Left cardiac atrium (tissue), 4 donors: ENCODE results near the gene IGSF10. TPM values are rescaled to one million over a fixed set of nuclear protein-coding genes. Genes with fewer than 3 reads are reported as not detected.

Source experiments
- ATAC-seq, 2 donors: fragments of 200-7000 bp; cut with Tn5 transposase; one replicate each; pipeline ENCODE4 v1.9.1; 2020; ENCODE audit warnings: mild to moderate bottlenecking in 2 of 2, moderate library complexity in 2 of 2
- DNase-seq: peaks from one replicate; pipeline ENCODE4 v3.0.0-alpha.2; 2020
- intact Hi-C, 2 donors: fragments of 100-400 bp; cut with DNase I; formaldehyde crosslinking; loops; one replicate each; pipeline versions ENCODE4 v1.14.1 to v1.15.1; 2022 to 2023
- total RNA-seq, 2 donors: library from RNA; stranded (reverse); fragmentation: NEBNext Ultra II Directional; extraction: Animal tissue kit (Norgen Biotek cat#: 25700); gene quantifications; one replicate each; pipeline ENCODE4 v1.2.1, GENCODE V29; 2021
- donor health status: DM: no; HTN: yes; CAD: no.
- donor health status: DM: no; HTN: yes; CAD: no; lungs with severe emphysema.
- donor health status: DM: yes; HTN: yes; CAD: no.
- donor health status: Dilated cardiomyopathy.

IGSF10 gene
- total RNA-seq, 2 donors from 2014 or later: 2.5 to 11.5 TPM

DNA sequence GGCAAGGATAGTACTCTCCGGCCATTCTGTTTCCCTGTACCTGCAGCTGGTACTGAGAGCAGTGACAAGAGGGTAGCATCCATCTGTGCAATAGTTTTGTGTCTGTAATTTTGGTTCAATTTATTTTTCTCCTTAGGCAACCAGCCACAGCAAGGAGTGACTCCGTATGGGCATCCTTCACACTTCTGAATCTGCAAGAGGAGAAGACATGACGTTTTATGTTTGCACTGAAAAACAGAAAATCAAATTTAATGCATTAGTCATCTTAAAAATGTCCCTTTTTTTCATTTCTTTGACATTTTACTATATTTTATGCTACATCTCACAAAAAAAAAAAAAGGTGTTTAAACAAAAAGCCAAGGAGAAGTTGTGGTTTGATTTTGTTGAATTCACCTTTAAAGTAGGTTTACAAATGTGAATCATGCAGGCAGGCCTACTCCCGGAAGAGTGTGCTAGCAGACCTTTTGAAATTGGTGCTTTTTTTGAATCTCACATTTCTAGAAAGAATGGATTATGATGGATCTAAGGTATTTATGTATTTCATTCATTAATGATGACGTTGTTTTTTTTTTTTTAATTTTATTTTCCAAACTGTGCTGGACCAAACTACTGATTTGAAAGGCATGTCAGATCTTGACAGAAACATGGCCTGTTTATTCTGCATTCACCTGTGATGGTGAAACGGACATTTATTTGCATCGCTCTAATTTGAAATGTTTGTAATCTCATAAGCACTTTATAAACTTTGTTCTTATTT is 28.1 kb downstream of the IGSF10 start:
- no peak for DNase-seq
- intact Hi-C loops: no loop called here
- ATAC-seq: no peak

DNA sequence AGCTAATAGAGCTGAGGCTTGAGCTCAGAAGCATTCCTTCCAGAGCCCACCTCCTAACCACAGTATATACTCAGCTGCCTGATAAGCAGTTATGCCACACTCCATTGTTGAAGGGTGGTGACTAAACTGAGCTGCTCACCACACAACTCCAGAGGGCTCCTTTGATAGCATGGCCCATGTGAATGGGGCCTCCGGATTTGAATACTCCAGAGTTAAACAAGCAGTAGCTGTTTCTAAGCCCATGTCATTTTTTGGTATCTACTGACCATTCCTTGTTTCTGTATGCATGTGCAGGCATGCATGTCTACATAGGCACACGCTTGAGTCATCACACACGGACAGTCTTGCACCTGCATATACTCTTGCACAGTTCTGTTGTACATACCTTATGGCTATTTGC is 28.9 kb downstream of the IGSF10 start:
- no peak for ATAC-seq
- DNase-seq: no peak
- intact Hi-C loops: no loop called here

DNA sequence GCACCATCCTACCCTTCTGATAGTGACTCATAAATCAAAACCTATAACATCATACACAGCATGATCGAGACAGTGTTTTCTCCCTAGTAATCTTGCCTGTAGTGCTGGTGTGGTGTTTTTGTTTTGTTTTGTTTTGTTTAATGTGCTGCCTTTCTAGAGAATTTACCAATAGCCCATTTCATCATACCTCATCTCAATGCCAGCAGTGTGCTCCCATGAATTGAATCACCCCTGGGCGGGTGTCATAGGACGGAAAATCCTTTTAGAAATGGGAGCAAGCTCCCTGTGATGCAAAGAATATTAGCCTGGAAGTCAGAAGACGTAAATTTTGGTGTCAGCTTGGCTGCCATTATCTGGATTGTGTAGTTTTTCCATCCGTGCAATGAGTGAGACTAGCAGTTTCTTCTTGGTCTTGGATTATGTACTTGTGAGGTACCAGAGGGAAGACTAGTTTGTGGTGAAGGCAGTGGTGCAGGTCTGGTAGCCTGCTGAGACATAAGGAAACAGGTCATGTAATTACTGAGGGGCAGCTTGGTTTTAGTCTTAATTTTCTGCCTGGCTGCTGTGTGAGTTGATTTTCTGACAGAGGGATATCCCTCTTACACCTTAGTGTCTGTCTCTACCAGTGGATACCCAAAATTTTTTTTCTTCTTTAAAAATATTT is 29.9 kb downstream of the IGSF10 start:
- ATAC-seq: no peak
- intact Hi-C loops: no loop called here
- DNase-seq: no peak

DNA sequence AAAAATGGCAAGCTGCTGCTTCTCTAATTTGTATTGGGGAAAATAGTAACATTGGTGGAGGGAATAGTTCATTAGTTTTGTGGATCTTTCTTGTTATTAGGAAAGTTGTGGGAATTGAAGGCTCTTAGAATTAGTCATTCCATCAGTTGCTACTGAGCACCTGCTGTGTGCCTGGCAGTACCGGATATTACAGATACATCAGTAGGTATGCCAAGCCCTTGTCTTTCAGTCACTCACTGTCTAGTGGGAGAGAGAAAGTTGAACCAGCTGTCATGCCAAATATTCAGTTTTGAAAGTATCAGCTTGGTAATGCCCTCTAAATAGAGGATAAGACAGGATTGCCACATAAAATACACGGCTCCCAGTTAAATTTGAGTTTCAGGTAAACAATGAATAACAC is 32.5 kb downstream of the IGSF10 start:
- DNase-seq (no peak), ATAC-seq (no peak)
- intact Hi-C loops: no loop called here

GRCh38 chr3:151426341-151426657 is 34.6 kb downstream of the IGSF10 start:
- DNase-seq (no peak), ATAC-seq (no peak)
- intact Hi-C loops: no loop called here

DNA sequence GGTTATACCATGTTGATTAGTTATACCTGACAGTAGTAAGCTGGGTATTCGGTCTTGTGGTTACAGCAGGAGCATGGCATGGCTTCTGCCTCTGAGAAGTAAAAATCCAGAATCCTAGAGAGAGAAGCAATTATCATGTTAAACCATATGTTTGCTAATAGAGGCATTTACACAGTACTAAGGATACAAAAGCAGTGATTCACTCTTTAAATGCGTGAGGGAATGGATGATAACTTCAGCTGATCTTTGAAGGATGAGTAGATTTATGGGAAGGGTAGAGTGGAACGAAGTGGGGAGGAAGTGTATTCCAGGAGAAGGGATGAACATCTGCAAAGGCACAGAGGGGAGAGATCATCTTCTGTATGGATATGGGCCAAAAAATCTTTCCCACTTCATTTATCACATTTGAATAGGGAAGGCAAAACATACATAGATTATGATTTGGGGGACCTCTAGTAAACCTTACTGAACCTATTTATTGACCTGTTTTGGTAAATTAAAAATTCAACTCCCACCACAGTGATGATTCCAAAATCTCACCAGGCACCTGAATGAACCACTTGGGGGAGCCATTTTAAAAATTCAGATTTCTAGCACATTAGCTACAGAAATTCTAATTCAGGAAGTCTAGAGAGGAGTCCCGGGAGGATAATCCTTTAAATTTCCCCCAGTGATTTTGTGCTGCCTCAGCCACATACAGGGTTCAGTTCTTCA is 35.1 kb downstream of the IGSF10 start:
- no peak for DNase-seq
- intact Hi-C loops: no loop called here
- ATAC-seq: no peak

DNA sequence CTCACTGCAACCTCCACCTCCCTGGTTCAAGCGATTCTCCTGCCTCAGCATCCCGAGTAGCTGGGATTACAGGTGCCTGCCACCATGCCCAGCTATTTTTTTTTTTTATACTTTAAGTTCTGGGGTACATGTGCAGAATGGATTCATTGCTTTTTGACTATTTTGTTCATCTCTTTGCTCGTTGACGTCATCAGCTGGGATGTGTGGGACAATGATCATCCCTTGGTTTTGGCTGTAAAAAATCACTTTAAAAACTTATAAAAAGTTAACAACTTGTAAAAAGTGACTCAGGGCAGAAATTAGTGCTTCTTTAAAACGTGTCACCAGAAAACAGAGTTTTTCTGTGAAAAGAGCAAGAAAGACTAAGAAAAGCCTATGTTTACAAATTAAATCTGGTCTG is 37.8 kb downstream of the IGSF10 start:
- intact Hi-C loops: no loop called here
- no peak for DNase-seq
- ATAC-seq: no peak

GRCh38 chr3:151421938-151422337 is 38.9 kb downstream of the IGSF10 start:
- intact Hi-C loops: no loop called here
- DNase-seq (no peak), ATAC-seq (no peak)

- intact Hi-C loops: no loop called here
- ATAC-seq: no peak
- no peak for DNase-seq
These were observed 41.1 kb downstream of the IGSF10 start for GRCh38 chr3:151419806-151420205.

DNA sequence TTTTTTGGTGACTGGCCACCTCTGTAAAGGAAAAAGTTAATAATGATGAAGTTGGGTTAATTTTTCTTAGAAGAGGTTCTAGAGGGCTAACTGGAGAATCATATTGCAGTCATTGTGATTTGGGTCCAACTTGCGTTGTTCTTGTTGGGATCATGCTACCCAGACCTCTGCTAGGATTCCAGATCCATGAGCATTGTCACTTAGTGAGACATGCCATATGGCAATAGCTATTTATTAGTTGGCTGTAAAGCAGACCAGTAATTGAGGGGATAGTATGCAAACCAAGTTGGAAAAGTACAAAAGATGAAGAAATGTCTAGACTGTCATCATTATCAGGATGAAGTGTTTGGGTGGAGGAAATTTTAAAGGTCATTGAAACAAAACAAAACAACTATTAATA is 45.6 kb downstream of the IGSF10 start:
- DNase-seq (no peak), ATAC-seq (peak in 1 of 2 donors; percentile 90)

GRCh38 chr3:151412989-151413388 is 47.9 kb downstream of the IGSF10 start:
- DNase-seq (no peak), ATAC-seq (no peak)
- intact Hi-C loops: no loop called here

More for the DNA sequence above, 45.6 kb downstream of the IGSF10 start:
- intact Hi-C loops: no loop called here

Other genes with a start within 250 kb of the IGSF10 start
- gene P2RY14, start 182.5 kb downstream of the IGSF10 start, total RNA-seq: 1 to 10 TPM; 1.5 to 4.5 TPM
- gene GPR87, start 144.2 kb downstream of the IGSF10 start, total RNA-seq: not detected
- gene P2RY13, start 131.5 kb downstream of the IGSF10 start, total RNA-seq: 1 to 10 TPM; 1.0 to 2.5 TPM
- 1 to 10 TPM; 1.4 to 2.7 TPM for gene P2RY12, start 76.3 kb downstream of the IGSF10 start, total RNA-seq